KMS-11 (cell line): Measurements from ENCODE around the gene PLXNA4.

ENCODE experiments used
- H2AFZ ChIP-seq: fragments of 200-600 bp; sonication (generic); 2 replicates; pipeline ENCODE4 v1.6.1; 2016; ENCODE audit warnings: antibody characterized with exemption, mixed run types, low read depth
- H3K27ac ChIP-seq: fragments of 200-600 bp; sonication (generic); 2 replicates; pipeline ENCODE4 v1.6.1; 2016; ENCODE audit warnings: mild to moderate bottlenecking, mixed run types
- H3K27me3 ChIP-seq: fragments of 200-600 bp; sonication (generic); 2 replicates; pipeline ENCODE4 v1.6.1; 2017; ENCODE audit warnings: mild to moderate bottlenecking, low read depth, mixed run types, moderate library complexity; ENCODE audit not compliant: insufficient read depth
- H3K36me3 ChIP-seq: fragments of 200-600 bp; sonication (generic); 2 replicates; pipeline ENCODE4 v1.6.1; 2017; ENCODE audit warnings: mild to moderate bottlenecking, mixed run types; ENCODE audit not compliant: insufficient read depth
- H3K4me1 ChIP-seq: fragments of 200-600 bp; sonication (generic); 2 replicates; pipeline ENCODE4 v1.6.1; 2016; ENCODE audit warnings: mild to moderate bottlenecking, low read depth, mixed run types; ENCODE audit not compliant: poor library complexity, severe bottlenecking
- H3K4me2 ChIP-seq: fragments of 200-600 bp; sonication (generic); 2 replicates; pipeline ENCODE4 v1.7.0; 2016; ENCODE audit warnings: mild to moderate bottlenecking, mixed run types
- H3K4me3 ChIP-seq: fragments of 200-600 bp; sonication (generic); IDR thresholded peaks from 2 replicates; pipeline ENCODE4 v1.6.1; 2017; ENCODE audit warnings: low read depth, low read length, mixed read lengths; ENCODE audit not compliant: insufficient read depth
- H3K79me2 ChIP-seq: fragments of 200-600 bp; sonication (generic); 2 replicates; pipeline ENCODE4 v1.6.1; 2016; ENCODE audit warnings: low read depth, mixed run types; ENCODE audit not compliant: insufficient read depth
- H3K9ac ChIP-seq: fragments of 200-600 bp; sonication (generic); 2 replicates; pipeline ENCODE4 v1.6.1; 2016; ENCODE audit warnings: mild to moderate bottlenecking, mixed run types
- H4K20me1 ChIP-seq: fragments of 200-600 bp; sonication (generic); 2 replicates; pipeline ENCODE4 v1.6.1; 2016; ENCODE audit warnings: mild to moderate bottlenecking, mixed run types; ENCODE audit not compliant: insufficient read depth
- TF ChIP-seq, protein P1 (sequence below): fragments of 200-600 bp; sonication (generic); conservative IDR thresholded peaks from 2 replicates; pipeline ENCODE4 v1.6.1; 2017; ENCODE audit warnings: low read depth, mild to moderate bottlenecking, antibody characterized with exemption, low read length, moderate library complexity, mixed read lengths

The PLXNA4 gene

DNA sequence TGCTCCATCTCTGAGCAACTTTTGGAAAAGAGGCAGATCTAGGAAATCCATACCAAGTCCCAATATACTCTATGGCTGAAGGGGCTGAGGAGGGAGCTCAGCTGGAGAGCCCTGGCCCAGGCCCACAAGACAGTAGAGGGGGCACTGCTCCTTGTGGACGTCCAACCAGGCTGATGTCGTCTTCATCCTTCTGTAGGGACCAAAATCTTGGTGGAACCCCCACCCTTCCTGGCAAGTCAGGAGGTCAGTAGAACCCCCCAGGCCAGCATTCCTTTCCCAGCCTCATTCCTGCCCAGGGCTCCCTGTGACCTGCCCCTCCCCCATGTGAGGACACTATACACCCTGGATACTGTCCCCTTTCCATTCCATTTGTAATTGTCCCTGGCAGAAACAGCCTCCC lies 152.0 kb downstream of the PLXNA4 start:
- Histone ChIP-seq H3K4me3 (no peak overlapping the region), H3K4me1 (no peaks in the 10 kb centered on the region), H3K27me3 (no peaks in the 10 kb centered on the region), H2AFZ (no peak overlapping the region), H4K20me1 (no peaks in the 10 kb centered on the region), H3K27ac (no peak overlapping the region), H3K9ac (no peak overlapping the region), H3K4me2 (no peak overlapping the region), H3K36me3 (no peaks in the 10 kb centered on the region), H3K79me2 (no peaks in the 10 kb centered on the region)
- TF ChIP-seq, protein P1, sequence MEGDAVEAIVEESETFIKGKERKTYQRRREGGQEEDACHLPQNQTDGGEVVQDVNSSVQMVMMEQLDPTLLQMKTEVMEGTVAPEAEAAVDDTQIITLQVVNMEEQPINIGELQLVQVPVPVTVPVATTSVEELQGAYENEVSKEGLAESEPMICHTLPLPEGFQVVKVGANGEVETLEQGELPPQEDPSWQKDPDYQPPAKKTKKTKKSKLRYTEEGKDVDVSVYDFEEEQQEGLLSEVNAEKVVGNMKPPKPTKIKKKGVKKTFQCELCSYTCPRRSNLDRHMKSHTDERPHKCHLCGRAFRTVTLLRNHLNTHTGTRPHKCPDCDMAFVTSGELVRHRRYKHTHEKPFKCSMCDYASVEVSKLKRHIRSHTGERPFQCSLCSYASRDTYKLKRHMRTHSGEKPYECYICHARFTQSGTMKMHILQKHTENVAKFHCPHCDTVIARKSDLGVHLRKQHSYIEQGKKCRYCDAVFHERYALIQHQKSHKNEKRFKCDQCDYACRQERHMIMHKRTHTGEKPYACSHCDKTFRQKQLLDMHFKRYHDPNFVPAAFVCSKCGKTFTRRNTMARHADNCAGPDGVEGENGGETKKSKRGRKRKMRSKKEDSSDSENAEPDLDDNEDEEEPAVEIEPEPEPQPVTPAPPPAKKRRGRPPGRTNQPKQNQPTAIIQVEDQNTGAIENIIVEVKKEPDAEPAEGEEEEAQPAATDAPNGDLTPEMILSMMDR: no peak

DNA sequence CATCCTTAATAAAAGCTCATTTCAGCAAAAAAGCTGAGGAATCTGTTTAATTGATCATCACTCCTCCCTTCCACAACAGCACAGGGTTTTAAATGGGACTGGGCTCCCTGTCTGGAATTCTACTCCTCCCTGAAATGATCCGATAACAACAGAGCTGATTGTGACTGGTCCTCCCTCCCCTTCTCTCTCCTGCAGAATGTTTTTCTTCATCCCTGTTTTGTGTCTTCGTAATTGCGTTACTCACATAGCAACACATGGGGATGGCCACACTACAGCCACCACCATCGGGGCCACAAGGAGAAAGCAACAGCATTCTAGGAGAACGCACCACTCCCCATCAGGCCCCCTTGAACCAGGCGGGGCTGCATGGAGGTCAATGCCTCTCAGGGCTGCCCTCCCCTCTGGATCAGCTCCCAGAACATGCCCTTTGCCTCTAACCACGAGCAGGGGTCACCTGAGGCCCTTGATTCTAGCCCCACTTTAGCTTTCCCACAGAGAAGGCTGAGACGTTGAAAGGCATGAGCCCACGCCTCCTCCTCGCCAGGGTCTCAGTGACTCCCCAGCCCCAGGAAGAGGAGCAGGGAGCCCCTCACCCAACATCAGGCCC lies 152.6 kb downstream of the PLXNA4 start:
- TF ChIP-seq, protein P1: no peak
- Histone ChIP-seq H3K4me1 (no peaks in the 10 kb centered on the region), H3K79me2 (no peaks in the 10 kb centered on the region), H4K20me1 (no peaks in the 10 kb centered on the region), H3K27ac (no peak overlapping the region), H3K27me3 (no peaks in the 10 kb centered on the region), H3K4me2 (no peak overlapping the region), H3K4me3 (no peak overlapping the region), H2AFZ (no peak overlapping the region), H3K36me3 (no peaks in the 10 kb centered on the region), H3K9ac (no peak overlapping the region)

DNA sequence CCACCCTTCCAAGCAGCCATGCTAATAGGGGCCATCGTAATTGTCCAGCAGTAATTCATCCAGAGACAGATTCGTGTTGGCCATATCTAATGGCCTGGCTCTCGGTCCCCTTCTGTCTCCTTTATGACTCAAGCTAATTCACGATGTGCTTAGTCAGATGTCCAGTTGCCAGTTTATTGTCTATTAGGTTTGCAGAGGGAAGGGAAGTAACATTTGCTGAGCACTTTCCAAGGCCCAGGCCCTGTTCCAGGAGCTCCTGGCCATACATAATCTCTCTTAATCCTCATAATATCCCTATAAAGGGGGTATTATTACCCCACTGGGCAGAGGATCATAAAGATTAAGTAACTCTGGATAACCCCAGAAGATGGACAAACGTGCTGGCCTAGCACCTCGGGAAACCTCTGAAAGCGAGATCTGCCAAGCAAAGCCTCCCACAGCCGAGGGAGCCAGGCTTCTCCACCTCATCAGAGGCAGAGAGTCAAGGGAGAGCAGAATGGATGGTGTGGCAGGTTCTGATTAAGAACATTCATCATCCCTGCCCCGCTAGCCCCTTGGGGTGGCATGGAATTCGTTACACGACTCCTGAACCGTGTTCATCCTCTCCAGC lies 153.7 kb downstream of the PLXNA4 start:
- no peak overlapping the region for H3K4me3 ChIP-seq
- no peak overlapping the region for H3K4me2 ChIP-seq
- TF ChIP-seq, protein P1: no peak
- H3K9ac ChIP-seq: no peak overlapping the region
- H3K27ac ChIP-seq: no peak overlapping the region
- H4K20me1 ChIP-seq: no peaks in the 10 kb centered on the region
- no peaks in the 10 kb centered on the region for H3K27me3 ChIP-seq
- no peaks in the 10 kb centered on the region for H3K4me1 ChIP-seq
- H3K36me3 ChIP-seq: no peaks in the 10 kb centered on the region
- no peaks in the 10 kb centered on the region for H3K79me2 ChIP-seq
- H2AFZ ChIP-seq: no peak overlapping the region

DNA sequence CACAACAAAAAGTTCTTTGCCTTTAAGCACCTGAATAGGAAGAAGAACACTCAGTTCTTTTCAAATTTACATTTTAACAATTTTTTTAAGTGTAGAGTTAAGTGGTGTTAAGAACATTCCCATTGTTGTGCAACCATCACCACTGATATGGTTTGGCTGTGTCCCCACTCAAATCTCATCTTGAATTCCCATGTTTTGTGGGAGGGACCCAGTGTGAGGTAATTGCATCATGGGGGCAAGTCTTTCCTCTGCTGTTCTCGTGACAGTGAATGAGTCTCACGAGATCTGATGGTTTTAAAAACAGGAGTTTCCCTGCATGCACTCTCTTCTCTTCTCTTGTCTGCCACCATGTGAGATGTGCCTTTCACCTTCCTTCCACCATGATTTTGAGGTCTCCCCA lies 155.7 kb downstream of the PLXNA4 start:
- Histone ChIP-seq H3K4me1 (no peaks in the 10 kb centered on the region), H3K9ac (no peak overlapping the region), H4K20me1 (no peaks in the 10 kb centered on the region), H3K79me2 (no peaks in the 10 kb centered on the region), H3K27ac (no peak overlapping the region), H3K36me3 (no peaks in the 10 kb centered on the region), H2AFZ (no peak overlapping the region), H3K27me3 (no peaks in the 10 kb centered on the region), H3K4me2 (no peak overlapping the region), H3K4me3 (no peak overlapping the region)
- TF ChIP-seq, protein P1: no peak
